HG03039 (cell line): Measurements from ENCODE around the gene ASTN2.
"Not testable (repeated sequence)": the region's sequence is repeated elsewhere in the genome, so short reads cannot be mapped to it uniquely, and the experiment has no call there.

Experiments
- ATAC-seq: cut with Tn5 transposase; IDR thresholded peaks from one replicate; pipeline ENCODE4 v1.9.1; 2021; ENCODE audit warnings: mild to moderate bottlenecking, moderate library complexity; ENCODE audit not compliant: unreplicated experiment

ASTN2 gene

GRCh38 chr9:116837018-116837989, 577.6 kb downstream of the ASTN2 start:
- no peak for ATAC-seq

- ATAC-seq, result not testable (repeated sequence)
Observed at GRCh38 chr9:116830321-116830720, 584.5 kb downstream of the ASTN2 start.

GRCh38 chr9:116821633-116822229, 593.1 kb downstream of the ASTN2 start:
- no peak for ATAC-seq

- ATAC-seq, result no peak
Observed at GRCh38 chr9:116819116-116819515, 595.7 kb downstream of the ASTN2 start.

- ATAC-seq, result no peak
Observed at GRCh38 chr9:116817762-116818161, 597.1 kb downstream of the ASTN2 start.

- no peak for ATAC-seq
Observed at GRCh38 chr9:116816484-116816883, 598.4 kb downstream of the ASTN2 start.

GRCh38 chr9:116815835-116816234, 599.0 kb downstream of the ASTN2 start:
- ATAC-seq, result no peak

- no peak for ATAC-seq
Observed at GRCh38 chr9:116813031-116813300, 601.9 kb downstream of the ASTN2 start.

- no peak for ATAC-seq
Observed at GRCh38 chr9:116812231-116813030, 602.4 kb downstream of the ASTN2 start.

- ATAC-seq, result no peak
Observed at GRCh38 chr9:116809656-116810055, 605.2 kb downstream of the ASTN2 start.

GRCh38 chr9:116806075-116806474, 608.8 kb downstream of the ASTN2 start:
- no peak for ATAC-seq

- no peak for ATAC-seq
Observed at GRCh38 chr9:116800885-116801284, 614.0 kb downstream of the ASTN2 start.

GRCh38 chr9:116800074-116800473, 614.8 kb downstream of the ASTN2 start:
- no peak for ATAC-seq

GRCh38 chr9:116798521-116798920, 616.3 kb downstream of the ASTN2 start:
- ATAC-seq, result no peak

GRCh38 chr9:116797276-116797675, 617.6 kb downstream of the ASTN2 start:
- no peak for ATAC-seq

GRCh38 chr9:116796669-116797068, 618.2 kb downstream of the ASTN2 start:
- ATAC-seq, result no peak

GRCh38 chr9:116795821-116796220, 619.0 kb downstream of the ASTN2 start:
- no peak for ATAC-seq

GRCh38 chr9:116792271-116792670, 622.6 kb downstream of the ASTN2 start:
- ATAC-seq, result no peak

- ATAC-seq, result no peak
Observed at GRCh38 chr9:116791326-116791725, 623.5 kb downstream of the ASTN2 start.

- no peak for ATAC-seq
Observed at GRCh38 chr9:116789081-116789480, 625.8 kb downstream of the ASTN2 start.

GRCh38 chr9:116786737-116787136, 628.1 kb downstream of the ASTN2 start:
- ATAC-seq, result no peak

GRCh38 chr9:116777116-116777515, 637.7 kb downstream of the ASTN2 start:
- ATAC-seq, result no peak
